HEK293T (cell line): Measurements from ENCODE around the gene SCG2.

Experiments used
- CTCF ChIA-PET: fragments of 350-600 bp; formaldehyde crosslinking; extraction: SDS; loops from one replicate; lab custom pipeline; 2021; ENCODE audit warnings: antibody characterized with exemption, inconsistent platforms; lab: Yijun Ruan, JAX
- POLR2A ChIA-PET: fragments of 350-600 bp; formaldehyde crosslinking; extraction: SDS; loops from one replicate; lab custom pipeline; 2020; ENCODE audit warnings: antibody characterized with exemption, inconsistent platforms; lab: Yijun Ruan, JAX
- DNase-seq: peaks from one replicate; pipeline ENCODE4 v3.0.0; 2012; ENCODE audit warnings: mixed read lengths; ENCODE audit errors: extremely low spot score
- ARNT ChIP-seq: fragments of 450-650 bp; IDR thresholded peaks from 2 replicates; pipeline ENCODE4 v1.6.1; 2017; ENCODE audit warnings: mild to moderate bottlenecking
- BHLHE40 ChIP-seq: fragments of 450-650 bp; IDR thresholded peaks from 2 replicates; pipeline ENCODE4 v1.6.1; 2016; ENCODE audit warnings: mild to moderate bottlenecking, moderate library complexity, borderline replicate concordance
- CTBP1 ChIP-seq: fragments of 450-650 bp; IDR thresholded peaks from 2 replicates; pipeline ENCODE4 v1.6.1; 2016; ENCODE audit warnings: borderline replicate concordance
- ELF4 ChIP-seq: fragments of 450-650 bp; IDR thresholded peaks from 2 replicates; pipeline ENCODE4 v1.6.1; 2017; ENCODE audit warnings: antibody characterized with exemption
- FOXA1 ChIP-seq: fragments of 450-650 bp; IDR thresholded peaks from 2 replicates; pipeline ENCODE4 v1.6.1; 2016; ENCODE audit warnings: mild to moderate bottlenecking
- FOXK2 ChIP-seq: fragments of 450-650 bp; IDR thresholded peaks from 2 replicates; pipeline ENCODE4 v1.6.1; 2016; ENCODE audit warnings: mild to moderate bottlenecking
- FOXM1 ChIP-seq: fragments of 450-650 bp; IDR thresholded peaks from 2 replicates; pipeline ENCODE4 v1.6.1; 2017; ENCODE audit warnings: mild to moderate bottlenecking, borderline replicate concordance
- HDGF ChIP-seq: fragments of 450-650 bp; IDR thresholded peaks from 2 replicates; pipeline ENCODE4 v1.6.1; 2017; ENCODE audit warnings: antibody characterized with exemption, borderline replicate concordance
- L3MBTL2 ChIP-seq: fragments of 450-650 bp; conservative IDR thresholded peaks from 2 replicates; pipeline ENCODE4 v1.6.1; 2016; ENCODE audit warnings: mild to moderate bottlenecking
- LEF1 ChIP-seq: fragments of 450-650 bp; IDR thresholded peaks from 2 replicates; pipeline ENCODE4 v1.6.1; 2017; ENCODE audit warnings: mild to moderate bottlenecking, borderline replicate concordance
- NFRKB ChIP-seq: fragments of 450-650 bp; IDR thresholded peaks from 2 replicates; pipeline ENCODE4 v1.6.1; 2016; ENCODE audit warnings: mild to moderate bottlenecking, moderate library complexity
- SP1 ChIP-seq: fragments of 450-650 bp; IDR thresholded peaks from 2 replicates; pipeline ENCODE4 v1.6.1; 2017
- SUZ12 ChIP-seq: fragments of 450-650 bp; IDR thresholded peaks from 2 replicates; pipeline ENCODE4 v1.6.1; 2016; ENCODE audit warnings: mild to moderate bottlenecking
- TARDBP ChIP-seq: fragments of 450-650 bp; IDR thresholded peaks from 2 replicates; pipeline ENCODE4 v1.6.1; 2016
- ZNF384 ChIP-seq: fragments of 450-650 bp; IDR thresholded peaks from 2 replicates; pipeline ENCODE4 v1.6.1; 2016
- TF ChIP-seq, protein P1 (sequence below): fragments of 450-650 bp; IDR thresholded peaks from 2 replicates; pipeline ENCODE4 v1.6.1; 2016

SCG2 gene

DNA sequence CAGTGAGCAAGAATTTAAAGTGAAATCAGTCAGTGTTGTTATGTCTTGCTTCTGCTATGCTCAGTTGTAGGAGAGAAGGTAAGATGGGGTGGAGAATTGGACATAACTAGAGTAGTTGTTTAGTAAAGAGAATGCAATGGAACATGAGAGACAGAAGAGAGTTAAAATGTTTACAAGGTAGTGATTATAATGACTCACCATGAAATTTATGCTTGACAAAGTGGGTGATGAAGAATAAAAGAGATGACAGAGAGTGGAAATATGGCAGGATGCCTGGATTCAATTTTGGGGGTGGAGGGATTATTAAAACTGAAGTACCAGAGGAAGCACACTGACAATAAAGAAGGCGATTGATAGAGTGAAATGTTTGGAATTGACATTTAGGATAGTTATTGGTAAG, 10.6 kb downstream of the SCG2 start:
- no peak for DNase-seq
- POLR2A ChIA-PET: no interaction called here
- CTCF ChIA-PET: no interaction called here
- no peak for TF ChIP-seq HDGF
- TF ChIP-seq TARDBP: no peak
- no peak for TF ChIP-seq SUZ12
- TF ChIP-seq ZNF384: no peak
- no peak for TF ChIP-seq ARNT
- TF ChIP-seq FOXM1: no peak
- no peak for TF ChIP-seq FOXA1

DNA sequence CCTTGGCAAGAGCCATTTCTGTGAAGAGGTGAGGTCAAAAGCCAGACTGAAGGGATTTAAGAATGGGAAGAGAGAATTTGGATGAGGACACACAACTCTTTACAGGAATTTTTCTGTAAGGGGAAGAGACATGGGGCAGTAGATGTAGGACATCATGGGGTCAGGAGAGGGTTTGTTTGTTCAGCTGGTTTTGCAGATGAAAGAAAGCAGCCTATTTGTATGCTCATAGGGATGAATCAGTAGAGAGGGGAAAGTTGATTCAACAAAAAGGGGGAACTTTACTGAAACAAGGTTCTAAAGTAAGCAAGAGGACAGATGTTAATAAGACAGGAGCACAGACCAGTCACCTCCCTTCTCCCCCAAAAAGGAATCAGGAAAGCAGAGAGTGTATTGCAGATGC, 11.2 kb downstream of the SCG2 start:
- DNase-seq: no peak
- ChIA-PET POLR2A (no interaction called here), CTCF (no interaction called here)
- TF ChIP-seq FOXA1 (no peak), HDGF (no peak), TARDBP (no peak), FOXK2 (no peak), LEF1 (no peak), SP1 (no peak), ARNT (no peak), SUZ12 (no peak)
- TF ChIP-seq, protein P1, sequence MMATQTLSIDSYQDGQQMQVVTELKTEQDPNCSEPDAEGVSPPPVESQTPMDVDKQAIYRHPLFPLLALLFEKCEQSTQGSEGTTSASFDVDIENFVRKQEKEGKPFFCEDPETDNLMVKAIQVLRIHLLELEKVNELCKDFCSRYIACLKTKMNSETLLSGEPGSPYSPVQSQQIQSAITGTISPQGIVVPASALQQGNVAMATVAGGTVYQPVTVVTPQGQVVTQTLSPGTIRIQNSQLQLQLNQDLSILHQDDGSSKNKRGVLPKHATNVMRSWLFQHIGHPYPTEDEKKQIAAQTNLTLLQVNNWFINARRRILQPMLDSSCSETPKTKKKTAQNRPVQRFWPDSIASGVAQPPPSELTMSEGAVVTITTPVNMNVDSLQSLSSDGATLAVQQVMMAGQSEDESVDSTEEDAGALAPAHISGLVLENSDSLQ: no peak

DNA sequence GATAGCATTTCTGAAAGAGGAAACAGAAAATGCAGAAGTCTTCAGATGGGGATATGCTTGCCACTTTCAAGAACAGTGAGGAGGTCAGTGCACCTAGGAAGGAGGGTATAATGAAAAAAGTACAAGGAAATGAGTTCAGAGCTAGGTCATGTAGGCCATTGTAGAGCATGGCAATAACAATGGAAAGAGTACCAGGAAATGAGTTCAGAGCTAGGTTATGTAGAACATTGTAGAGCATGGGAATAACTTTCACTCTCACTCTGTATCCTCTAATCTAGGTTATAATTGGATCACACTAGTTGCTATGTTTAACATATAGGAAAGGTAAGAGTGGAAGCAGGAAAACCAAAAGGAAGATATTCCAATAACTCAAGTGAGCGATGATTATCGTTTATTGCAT, 12.3 kb downstream of the SCG2 start:
- ChIA-PET POLR2A (no interaction called here), CTCF (no interaction called here)
- DNase-seq: no peak
- TF ChIP-seq FOXM1: no peak
- no peak for TF ChIP-seq LEF1
- no peak for TF ChIP-seq ZNF384
- no peak for TF ChIP-seq HDGF
- no peak for TF ChIP-seq FOXA1
- no peak for TF ChIP-seq NFRKB
- TF ChIP-seq ARNT: no peak
- TF ChIP-seq, protein P1: no peak
- TF ChIP-seq CTBP1: no peak
- no peak for TF ChIP-seq BHLHE40
- TF ChIP-seq ELF4: no peak
- no peak for TF ChIP-seq L3MBTL2
- TF ChIP-seq SP1: no peak
- TF ChIP-seq SUZ12: no peak
- no peak for TF ChIP-seq TARDBP
- TF ChIP-seq FOXK2: no peak

DNA sequence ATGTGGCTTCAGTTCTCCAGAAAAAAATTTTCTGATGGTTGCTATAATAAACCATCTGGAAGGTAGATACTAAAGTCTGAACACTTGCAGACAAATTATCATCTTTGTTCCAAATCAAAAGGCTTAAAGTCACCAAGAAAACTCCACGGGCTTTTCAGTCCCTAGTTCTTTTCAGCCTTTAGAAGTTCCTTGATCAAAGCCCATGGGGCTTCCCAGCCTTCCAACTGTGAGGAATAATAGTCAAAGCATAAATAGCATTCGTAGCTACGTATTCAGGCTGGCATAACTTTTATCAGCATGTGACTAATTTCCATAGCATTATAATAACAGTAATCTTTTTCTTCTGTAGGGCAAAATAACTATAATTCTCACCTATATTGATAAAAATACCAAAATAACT, 13.9 kb downstream of the SCG2 start:
- CTCF ChIA-PET: no interaction called here
- TF ChIP-seq SP1 (no peak), ZNF384 (no peak), ELF4 (no peak), HDGF (no peak), TARDBP (no peak), ARNT (no peak), FOXM1 (no peak), CTBP1 (no peak), L3MBTL2 (no peak), FOXA1 (no peak), BHLHE40 (no peak), LEF1 (no peak), SUZ12 (no peak), NFRKB (no peak), FOXK2 (no peak)
- TF ChIP-seq, protein P1: no peak
- POLR2A ChIA-PET: no interaction called here
- no peak for DNase-seq

DNA sequence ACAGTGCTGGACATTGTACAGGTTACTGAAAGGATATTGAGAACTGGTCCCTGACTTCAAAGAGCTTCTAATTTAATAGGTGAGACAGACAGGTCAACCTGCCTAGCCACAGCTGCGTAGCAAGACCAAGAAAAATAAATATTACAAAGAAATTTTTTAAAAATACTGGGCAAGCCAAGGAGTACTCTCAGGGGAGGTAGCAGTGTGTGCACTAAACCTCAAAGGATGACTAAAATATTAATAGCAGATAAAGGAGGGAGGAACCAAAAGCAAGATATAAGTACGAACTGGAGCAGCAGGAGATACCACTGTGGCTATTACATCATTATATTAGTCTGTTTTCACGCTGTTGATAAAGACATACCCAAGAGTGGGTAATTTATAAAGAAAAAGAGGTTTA, 14.9 kb downstream of the SCG2 start:
- POLR2A ChIA-PET: no interaction called here
- TF ChIP-seq FOXM1: no peak
- no peak for TF ChIP-seq NFRKB
- no peak for TF ChIP-seq BHLHE40
- CTCF ChIA-PET: interaction anchor here (0.6 kb wide), 1 partner anchor 206 kb away, joined by 3 read pairs; no protein-coding TSS in a partner anchor

DNA sequence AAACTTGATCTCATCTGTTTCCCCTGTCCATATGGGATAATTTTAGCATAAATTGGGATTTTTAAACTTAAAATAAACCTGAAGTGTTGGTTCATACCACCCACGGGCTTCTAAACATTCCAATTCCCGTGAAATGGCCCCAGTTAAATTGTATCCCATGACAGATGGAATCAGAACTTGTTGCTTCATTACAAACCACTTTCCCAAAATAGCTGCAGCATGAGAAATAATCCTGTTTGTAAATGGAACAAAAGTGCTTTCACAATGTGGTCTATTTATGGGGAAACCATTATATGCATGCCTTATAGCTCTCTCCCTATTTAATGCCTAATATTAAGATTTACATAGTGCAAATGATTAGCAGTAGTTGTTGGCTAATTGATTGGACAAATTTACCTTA, 15.9 kb downstream of the SCG2 start:
- CTCF ChIA-PET: no interaction called here
- DNase-seq: no peak
- POLR2A ChIA-PET: no interaction called here
- TF ChIP-seq SUZ12 (no peak), TARDBP (no peak), FOXA1 (no peak), ZNF384 (no peak), CTBP1 (no peak)

More for the DNA sequence above, 14.9 kb downstream of the SCG2 start:
- no peak for DNase-seq

DNA sequence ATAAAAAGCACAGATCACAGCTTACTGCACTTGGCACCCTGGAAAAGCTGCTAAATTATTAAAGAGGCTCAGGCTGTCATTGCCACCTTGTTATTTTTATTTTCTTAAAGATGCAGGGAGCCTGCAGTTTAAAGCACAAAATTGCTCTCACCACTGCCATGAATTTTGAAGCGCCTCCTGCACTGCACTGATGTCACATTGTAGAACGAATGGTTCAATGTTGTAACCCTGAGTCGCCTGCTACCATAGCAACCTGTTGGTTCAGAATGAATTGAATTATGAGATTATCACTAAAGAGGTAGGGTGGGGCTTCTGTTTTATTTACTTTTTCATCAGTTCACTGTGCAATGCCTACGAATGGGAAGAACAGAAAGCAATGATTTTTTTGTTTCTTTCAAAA, 16.5 kb downstream of the SCG2 start:
- DNase-seq: no peak
- CTCF ChIA-PET: no interaction called here

More for the DNA sequence above, 16.5 kb downstream of the SCG2 start:
- POLR2A ChIA-PET: no interaction called here
- TF ChIP-seq FOXA1: no peak
- TF ChIP-seq BHLHE40: no peak
- TF ChIP-seq, protein P1: no peak
- no peak for TF ChIP-seq ELF4
- no peak for TF ChIP-seq HDGF
- no peak for TF ChIP-seq ARNT
- TF ChIP-seq ZNF384: no peak
- TF ChIP-seq L3MBTL2: no peak
- no peak for TF ChIP-seq CTBP1
- TF ChIP-seq NFRKB: no peak
- no peak for TF ChIP-seq FOXK2
- no peak for TF ChIP-seq SUZ12
- no peak for TF ChIP-seq SP1
- TF ChIP-seq FOXM1: no peak
- no peak for TF ChIP-seq TARDBP
- TF ChIP-seq LEF1: no peak
